Measurements from ENCODE around the gene RPL18A.

Gene RPL18A

DNA sequence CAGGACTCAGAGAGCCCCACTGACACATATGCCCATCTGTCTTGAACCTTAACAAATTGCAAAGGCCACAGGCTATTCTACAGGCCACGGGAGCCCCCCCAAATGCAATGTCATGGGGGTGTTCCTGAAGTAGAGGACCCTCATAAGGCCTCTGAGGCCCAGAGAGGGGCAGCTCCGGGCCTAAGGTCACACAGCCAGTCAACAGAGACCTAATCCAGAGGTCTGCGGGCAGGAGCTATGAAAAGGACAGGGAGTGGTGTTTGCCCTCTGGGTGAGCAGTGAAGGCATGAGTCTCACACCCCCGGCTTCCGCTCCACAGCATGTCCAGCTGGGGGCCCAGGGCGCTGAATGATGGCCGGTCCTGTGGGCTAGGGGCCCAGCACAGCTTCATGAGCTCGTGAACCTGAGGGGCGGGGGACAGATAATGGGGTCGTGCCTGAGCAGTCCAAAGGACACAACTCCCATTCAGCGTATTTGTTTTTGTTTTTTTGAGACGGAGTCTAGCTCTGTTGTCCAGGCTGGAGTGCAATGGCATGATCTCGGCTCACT lies 33.1 kb upstream of the RPL18A start:
- H3K27ac ChIP-seq: no peak overlapping the region
- TF ChIP-seq CTCF (conservative IDR thresholded peaks at IDR 0.05): no peak

- peak overlapping the region; percentile 68 for H3K27ac ChIP-seq
- peak; percentile 31 for TF ChIP-seq CTCF (conservative IDR thresholded peaks at IDR 0.05)
Observed at GRCh38 chr19:17829855-17830566, 29.7 kb upstream of the RPL18A start.

GRCh38 chr19:17830567-17831418 lies 28.9 kb upstream of the RPL18A start:
- TF ChIP-seq CTCF (conservative IDR thresholded peaks at IDR 0.05): no peak
- peak overlapping the region; percentile 68 for H3K27ac ChIP-seq

- no peak overlapping the region for H3K27ac ChIP-seq
- no peak for TF ChIP-seq CTCF (conservative IDR thresholded peaks at IDR 0.05)
Observed at GRCh38 chr19:17831419-17831888, 28.3 kb upstream of the RPL18A start.

DNA sequence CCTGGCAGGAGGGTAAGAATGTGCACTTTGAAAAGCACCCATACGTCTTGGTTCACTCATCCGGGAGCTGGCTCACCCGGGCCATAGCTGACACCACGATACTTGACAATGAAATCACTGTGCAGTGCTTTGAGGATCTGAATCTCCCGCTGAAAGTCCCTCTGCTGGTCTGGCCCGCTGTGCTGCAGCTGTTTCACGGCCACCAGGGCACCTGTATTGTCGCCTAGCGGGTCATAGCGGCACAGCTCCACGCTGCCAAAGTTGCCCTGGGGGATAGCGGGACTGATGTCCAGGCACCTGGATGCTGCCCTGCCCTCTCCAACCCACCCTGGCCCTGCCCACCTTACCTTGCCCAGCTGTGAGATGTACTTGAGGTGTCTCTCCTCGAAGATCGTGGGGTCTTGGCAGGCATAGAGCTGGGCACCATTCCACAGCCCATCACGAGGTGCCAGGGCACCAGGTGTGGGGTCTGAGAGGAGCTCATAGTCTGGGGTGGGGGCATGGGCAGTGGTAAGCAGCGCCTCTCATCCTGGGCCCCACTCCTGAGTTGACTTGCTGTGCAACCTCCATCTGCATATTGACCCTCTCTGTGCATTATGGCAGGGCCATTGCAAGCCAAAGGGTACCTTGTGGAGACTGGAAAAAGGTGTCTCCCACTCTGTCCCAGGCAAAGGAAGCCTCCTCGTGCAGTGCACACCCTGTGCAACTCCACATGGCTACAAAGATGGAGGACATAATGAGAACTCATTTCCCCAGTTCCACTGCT lies 27.1 kb upstream of the RPL18A start:
- TF ChIP-seq CTCF (conservative IDR thresholded peaks at IDR 0.05): no peak

GRCh38 chr19:17834350-17835181 lies 25.1 kb upstream of the RPL18A start:
- H3K27ac ChIP-seq: no peak overlapping the region
- peak; percentile 22; the same call in 1 of the 2 replicates for TF ChIP-seq CTCF (conservative IDR thresholded peaks at IDR 0.05)

More for the DNA sequence above, 27.1 kb upstream of the RPL18A start:
- no peak overlapping the region for H3K27ac ChIP-seq

Measured in VCaP (cell line).